ENCODE measurements around the gene B2M.
"Not testable (repeated sequence)": the region's sequence is repeated elsewhere in the genome, so short reads cannot be mapped to it uniquely, and the experiment has no call there.

DNA sequence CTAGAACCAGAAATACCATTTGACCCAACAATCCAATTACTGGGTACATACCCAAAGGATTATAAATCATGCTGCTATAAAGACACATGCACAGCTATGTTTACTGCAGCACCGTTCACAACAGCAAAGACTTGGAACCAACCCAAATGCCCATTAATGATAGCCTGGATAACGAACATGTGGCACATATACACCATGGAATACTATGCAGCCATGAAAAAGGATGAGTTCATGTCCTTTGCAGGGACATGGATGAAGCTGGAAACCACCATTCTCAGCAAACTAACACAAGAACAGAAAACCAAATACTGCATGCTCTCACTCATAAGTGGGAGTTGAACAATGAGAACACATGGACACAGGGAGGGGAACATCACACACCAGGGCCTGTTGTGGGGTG lies 22.0 kb upstream of the B2M start:
- TF ChIP-seq, protein P1, sequence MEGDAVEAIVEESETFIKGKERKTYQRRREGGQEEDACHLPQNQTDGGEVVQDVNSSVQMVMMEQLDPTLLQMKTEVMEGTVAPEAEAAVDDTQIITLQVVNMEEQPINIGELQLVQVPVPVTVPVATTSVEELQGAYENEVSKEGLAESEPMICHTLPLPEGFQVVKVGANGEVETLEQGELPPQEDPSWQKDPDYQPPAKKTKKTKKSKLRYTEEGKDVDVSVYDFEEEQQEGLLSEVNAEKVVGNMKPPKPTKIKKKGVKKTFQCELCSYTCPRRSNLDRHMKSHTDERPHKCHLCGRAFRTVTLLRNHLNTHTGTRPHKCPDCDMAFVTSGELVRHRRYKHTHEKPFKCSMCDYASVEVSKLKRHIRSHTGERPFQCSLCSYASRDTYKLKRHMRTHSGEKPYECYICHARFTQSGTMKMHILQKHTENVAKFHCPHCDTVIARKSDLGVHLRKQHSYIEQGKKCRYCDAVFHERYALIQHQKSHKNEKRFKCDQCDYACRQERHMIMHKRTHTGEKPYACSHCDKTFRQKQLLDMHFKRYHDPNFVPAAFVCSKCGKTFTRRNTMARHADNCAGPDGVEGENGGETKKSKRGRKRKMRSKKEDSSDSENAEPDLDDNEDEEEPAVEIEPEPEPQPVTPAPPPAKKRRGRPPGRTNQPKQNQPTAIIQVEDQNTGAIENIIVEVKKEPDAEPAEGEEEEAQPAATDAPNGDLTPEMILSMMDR (IDR thresholded peaks at IDR 0.05; ENCODE audit: low read depth, low read length, poor library complexity, severe bottlenecking): not testable (repeated sequence)
- not testable (repeated sequence) for TF ChIP-seq EZH2phosphoT487 (IDR thresholded peaks at IDR 0.05; ENCODE audit: borderline replicate concordance, low read length)

Data from DOHH2 (cell line).